HCEC 1CT (cell line): ENCODE data around the gene EPB41L4A.

Source experiments
- DNase-seq: peaks from one replicate; pipeline ENCODE4 v3.0.0-alpha.2; 2017

The EPB41L4A gene

GRCh38 chr5:112142769-112143270, 276.3 kb downstream of the EPB41L4A start:
- peak; percentile 23 for DNase-seq

GRCh38 chr5:112141582-112141981, 277.5 kb downstream of the EPB41L4A start:
- no peak for DNase-seq

- DNase-seq = no peak
These were observed 280.6 kb downstream of the EPB41L4A start for GRCh38 chr5:112138526-112138925.

- no peak for DNase-seq
These were observed 282.3 kb downstream of the EPB41L4A start for GRCh38 chr5:112136773-112137172.

GRCh38 chr5:112127861-112128260, 291.2 kb downstream of the EPB41L4A start:
- DNase-seq = no peak

- no peak for DNase-seq
These were observed 292.1 kb downstream of the EPB41L4A start for GRCh38 chr5:112126982-112127381.

- DNase-seq = no peak
These were observed 293.2 kb downstream of the EPB41L4A start for GRCh38 chr5:112125903-112126302.

GRCh38 chr5:112124788-112125187, 294.3 kb downstream of the EPB41L4A start:
- no peak for DNase-seq

- DNase-seq = no peak
These were observed 296.0 kb downstream of the EPB41L4A start for GRCh38 chr5:112123086-112123485.

- DNase-seq = no peak
These were observed 296.7 kb downstream of the EPB41L4A start for GRCh38 chr5:112122353-112122752.

GRCh38 chr5:112121258-112121657, 297.8 kb downstream of the EPB41L4A start:
- peak; percentile 6 for DNase-seq

GRCh38 chr5:112119969-112120368, 299.1 kb downstream of the EPB41L4A start:
- no peak for DNase-seq

- no peak for DNase-seq
These were observed 299.6 kb downstream of the EPB41L4A start for GRCh38 chr5:112119508-112119907.

- no peak for DNase-seq
These were observed 301.5 kb downstream of the EPB41L4A start for GRCh38 chr5:112117551-112117950.

GRCh38 chr5:112116371-112116770, 302.7 kb downstream of the EPB41L4A start:
- no peak for DNase-seq

GRCh38 chr5:112113565-112113964, 305.5 kb downstream of the EPB41L4A start:
- DNase-seq = no peak
